ENCODE data around the gene ACSBG1. TPM values are rescaled to one million over a fixed set of nuclear protein-coding genes. Genes with fewer than 3 reads are reported as not detected.

Gene ACSBG1
- total and polyA plus RNA-seq, 2 donors (not counting 1 experiment from before 2014, with no cell fraction given), result not detected

DNA sequence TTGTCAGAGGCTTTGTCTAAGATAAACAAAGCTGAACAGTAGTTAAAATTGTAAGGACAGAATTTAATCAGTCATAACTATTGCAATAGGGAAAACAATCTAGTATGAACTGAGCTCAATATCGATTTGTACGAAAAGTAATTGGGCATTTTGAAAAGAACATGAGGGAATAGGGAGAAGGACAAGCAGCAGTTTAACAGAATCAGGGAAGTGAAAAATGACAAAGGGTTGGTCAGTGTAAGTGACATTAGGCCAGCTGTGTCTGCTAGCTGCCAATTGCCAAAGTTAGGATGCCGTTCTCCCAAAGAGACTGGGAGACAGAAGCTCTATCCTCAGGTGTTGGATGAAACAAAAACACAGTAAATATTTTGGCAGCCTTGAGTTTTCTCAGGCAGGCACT is 26.7 kb upstream of the ACSBG1 start:
- DNase-seq (ENCODE audit: low read depth in 2 of 2), result no peak
- H3K27ac ChIP-seq (ENCODE audit: insufficient read depth, low read length), result no peak overlapping the region
- no peaks in the 10 kb centered on the region for H3K79me2 ChIP-seq (ENCODE audit: control insufficient read depth, insufficient read depth, low read length)
- H4K20me1 ChIP-seq (ENCODE audit: control insufficient read depth, extremely low read depth, insufficient read depth, low read length), result no peaks in the 10 kb centered on the region
- no peaks in the 10 kb centered on the region for H3K27me3 ChIP-seq (ENCODE audit: control insufficient read depth, insufficient read depth, low read length)
- H2AFZ ChIP-seq (ENCODE audit: low read length), result no peak overlapping the region
- H3K9ac ChIP-seq (ENCODE audit: insufficient read depth, low read length), result no peak overlapping the region
- H3K9me3 ChIP-seq (ENCODE audit: control insufficient read depth, insufficient read depth, low read depth, low read length), result no peaks in the 10 kb centered on the region
- H3K36me3 ChIP-seq (ENCODE audit: control insufficient read depth, insufficient read depth, low read length), result no peaks in the 10 kb centered on the region
- no peak overlapping the region for H3K4me2 ChIP-seq (ENCODE audit: extremely low read depth, insufficient read depth, low read length)
- peaks cover 2% of the 10 kb centered on the region for H3K4me1 ChIP-seq (ENCODE audit: control insufficient read depth, extremely low read depth, insufficient read depth, low read length)
- TF ChIP-seq EZH2 (IDR thresholded peaks at IDR 0.05; ENCODE audit: low read length, missing control alignments), result no peak
- H3K4me3 ChIP-seq (replicated peaks in 1 of 4; ENCODE audit: control extremely low read depth in 1 of 4, insufficient read depth in 1 of 4, low read depth in 3 of 4, low read length in 4 of 4), result no peak overlapping the region

DNA sequence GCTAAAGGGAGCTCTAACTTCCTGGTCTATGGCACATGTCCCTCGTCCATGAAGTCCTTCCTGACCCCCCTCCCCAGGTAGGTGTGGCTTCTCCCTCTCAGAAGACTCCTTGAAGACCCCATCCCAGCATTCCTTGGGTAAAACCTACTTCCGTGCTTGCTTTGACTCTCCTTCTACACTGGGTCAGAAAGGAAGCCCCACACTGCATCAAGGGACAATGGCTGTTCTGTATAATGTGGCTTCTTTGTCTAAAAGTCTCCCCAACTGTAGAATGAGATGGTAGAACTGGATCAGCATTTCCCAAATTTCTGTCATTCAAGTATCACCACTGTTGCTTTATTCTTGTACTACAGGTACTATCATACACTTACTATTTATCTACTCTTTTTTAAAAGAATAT is 26.1 kb upstream of the ACSBG1 start:
- no peaks in the 10 kb centered on the region for H3K36me3 ChIP-seq (ENCODE audit: control insufficient read depth, insufficient read depth, low read length)
- H3K4me2 ChIP-seq (ENCODE audit: extremely low read depth, insufficient read depth, low read length), result no peak overlapping the region
- no peak overlapping the region for H3K9ac ChIP-seq (ENCODE audit: insufficient read depth, low read length)
- no peak overlapping the region for H3K4me3 ChIP-seq (replicated peaks in 1 of 4; ENCODE audit: control extremely low read depth in 1 of 4, insufficient read depth in 1 of 4, low read depth in 3 of 4, low read length in 4 of 4)
- no peak overlapping the region for H3K27ac ChIP-seq (ENCODE audit: insufficient read depth, low read length)
- no peaks in the 10 kb centered on the region for H3K27me3 ChIP-seq (ENCODE audit: control insufficient read depth, insufficient read depth, low read length)
- H2AFZ ChIP-seq (ENCODE audit: low read length), result no peak overlapping the region
- no peaks in the 10 kb centered on the region for H3K9me3 ChIP-seq (ENCODE audit: control insufficient read depth, insufficient read depth, low read depth, low read length)
- no peak for DNase-seq (ENCODE audit: low read depth in 2 of 2)
- H4K20me1 ChIP-seq (ENCODE audit: control insufficient read depth, extremely low read depth, insufficient read depth, low read length), result no peaks in the 10 kb centered on the region
- TF ChIP-seq, protein P1, sequence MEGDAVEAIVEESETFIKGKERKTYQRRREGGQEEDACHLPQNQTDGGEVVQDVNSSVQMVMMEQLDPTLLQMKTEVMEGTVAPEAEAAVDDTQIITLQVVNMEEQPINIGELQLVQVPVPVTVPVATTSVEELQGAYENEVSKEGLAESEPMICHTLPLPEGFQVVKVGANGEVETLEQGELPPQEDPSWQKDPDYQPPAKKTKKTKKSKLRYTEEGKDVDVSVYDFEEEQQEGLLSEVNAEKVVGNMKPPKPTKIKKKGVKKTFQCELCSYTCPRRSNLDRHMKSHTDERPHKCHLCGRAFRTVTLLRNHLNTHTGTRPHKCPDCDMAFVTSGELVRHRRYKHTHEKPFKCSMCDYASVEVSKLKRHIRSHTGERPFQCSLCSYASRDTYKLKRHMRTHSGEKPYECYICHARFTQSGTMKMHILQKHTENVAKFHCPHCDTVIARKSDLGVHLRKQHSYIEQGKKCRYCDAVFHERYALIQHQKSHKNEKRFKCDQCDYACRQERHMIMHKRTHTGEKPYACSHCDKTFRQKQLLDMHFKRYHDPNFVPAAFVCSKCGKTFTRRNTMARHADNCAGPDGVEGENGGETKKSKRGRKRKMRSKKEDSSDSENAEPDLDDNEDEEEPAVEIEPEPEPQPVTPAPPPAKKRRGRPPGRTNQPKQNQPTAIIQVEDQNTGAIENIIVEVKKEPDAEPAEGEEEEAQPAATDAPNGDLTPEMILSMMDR (conservative IDR thresholded peaks at IDR 0.05 in 1 of 2, IDR thresholded peaks at IDR 0.05 in 1 of 2; ENCODE audit: low read depth in 1 of 2, low read length in 2 of 2), result no peak
- TF ChIP-seq EZH2 (IDR thresholded peaks at IDR 0.05; ENCODE audit: low read length, missing control alignments), result no peak
- no peaks in the 10 kb centered on the region for H3K79me2 ChIP-seq (ENCODE audit: control insufficient read depth, insufficient read depth, low read length)
- H3K4me1 ChIP-seq (ENCODE audit: control insufficient read depth, extremely low read depth, insufficient read depth, low read length), result peaks cover 2% of the 10 kb centered on the region

DNA sequence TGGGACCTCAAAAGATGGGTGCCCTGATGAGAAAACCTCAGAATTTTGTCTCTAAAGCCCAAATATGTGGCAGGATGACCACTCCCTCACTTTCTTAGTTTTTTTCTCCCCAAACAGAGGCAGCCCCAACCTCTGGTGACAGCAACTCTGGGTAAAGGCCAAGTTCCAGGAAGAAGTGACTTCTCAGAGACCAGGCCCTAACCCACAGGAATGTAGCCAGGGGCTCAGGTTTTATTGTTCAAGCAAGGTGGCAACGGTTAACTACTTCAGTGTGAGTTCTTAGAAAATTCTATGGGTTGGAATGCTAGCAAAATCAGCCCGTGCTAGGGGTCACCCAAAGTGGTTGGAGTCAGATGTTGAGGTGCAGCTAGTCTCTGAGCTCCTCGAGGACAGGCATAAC is 24.9 kb upstream of the ACSBG1 start:
- no peak for DNase-seq (ENCODE audit: low read depth in 2 of 2)
- Histone ChIP-seq H3K4me1 (ENCODE audit: control insufficient read depth, extremely low read depth, insufficient read depth, low read length) (no peaks in the 10 kb centered on the region), H3K27ac (ENCODE audit: insufficient read depth, low read length) (no peak overlapping the region), H3K27me3 (ENCODE audit: control insufficient read depth, insufficient read depth, low read length) (no peaks in the 10 kb centered on the region), H3K4me2 (ENCODE audit: extremely low read depth, insufficient read depth, low read length) (no peak overlapping the region), H3K4me3 (replicated peaks in 1 of 4; ENCODE audit: control extremely low read depth in 1 of 4, insufficient read depth in 1 of 4, low read depth in 3 of 4, low read length in 4 of 4) (no peak overlapping the region), H3K79me2 (ENCODE audit: control insufficient read depth, insufficient read depth, low read length) (no peaks in the 10 kb centered on the region), H2AFZ (ENCODE audit: low read length) (no peak overlapping the region), H4K20me1 (ENCODE audit: control insufficient read depth, extremely low read depth, insufficient read depth, low read length) (no peaks in the 10 kb centered on the region), H3K9me3 (ENCODE audit: control insufficient read depth, insufficient read depth, low read depth, low read length) (no peaks in the 10 kb centered on the region), H3K9ac (ENCODE audit: insufficient read depth, low read length) (no peak overlapping the region), H3K36me3 (ENCODE audit: control insufficient read depth, insufficient read depth, low read length) (no peaks in the 10 kb centered on the region)
- no peak for TF ChIP-seq EZH2 (IDR thresholded peaks at IDR 0.05; ENCODE audit: low read length, missing control alignments)
- TF ChIP-seq, protein P1 (conservative IDR thresholded peaks at IDR 0.05 in 1 of 2, IDR thresholded peaks at IDR 0.05 in 1 of 2; ENCODE audit: low read depth in 1 of 2, low read length in 2 of 2), result no peak

All from fibroblast of lung (primary cell).